NCI-H2227 (cell line): Measurements from ENCODE around the gene SLC30A4.

Experiments used
- DNase-seq: peaks from one replicate; lab custom pipeline; 2025; ENCODE audit not compliant: unreplicated experiment; lab: John Stamatoyannopoulos, UW

Gene SLC30A4

GRCh38 chr15:45454814-45455213 lies 67.7 kb downstream of the SLC30A4 start:
- no peak for DNase-seq

GRCh38 chr15:45451265-45451664 lies 71.3 kb downstream of the SLC30A4 start:
- DNase-seq: no peak

GRCh38 chr15:45449916-45450867 lies 72.4 kb downstream of the SLC30A4 start:
- DNase-seq: no peak

GRCh38 chr15:45449395-45449794 lies 73.2 kb downstream of the SLC30A4 start:
- no peak for DNase-seq

- no peak for DNase-seq
These were observed 74.3 kb downstream of the SLC30A4 start for GRCh38 chr15:45448066-45448915.

GRCh38 chr15:45443645-45444044 lies 78.9 kb downstream of the SLC30A4 start:
- no peak for DNase-seq

- DNase-seq: no peak
These were observed 79.9 kb downstream of the SLC30A4 start for GRCh38 chr15:45442507-45443135.

- no peak for DNase-seq
These were observed 80.9 kb downstream of the SLC30A4 start for GRCh38 chr15:45441686-45442085.

GRCh38 chr15:45441036-45441435 lies 81.5 kb downstream of the SLC30A4 start:
- DNase-seq: no peak

- DNase-seq: no peak
These were observed 82.9 kb downstream of the SLC30A4 start for GRCh38 chr15:45439521-45440260.

- no peak for DNase-seq
These were observed 87.2 kb downstream of the SLC30A4 start for GRCh38 chr15:45435124-45435903.

- no peak for DNase-seq
These were observed 88.4 kb downstream of the SLC30A4 start for GRCh38 chr15:45434078-45434567.

- no peak for DNase-seq
These were observed 91.0 kb downstream of the SLC30A4 start for GRCh38 chr15:45431511-45431910.

- peak; percentile 66 for DNase-seq
These were observed 92.4 kb downstream of the SLC30A4 start for GRCh38 chr15:45429941-45430792.
